HepG2 (cell line): ENCODE data around the gene THEM4. TPM values are rescaled to one million over a fixed set of nuclear protein-coding genes. Genes with fewer than 3 reads are reported as not detected.
"Not testable (repeated sequence)": the region's sequence is repeated elsewhere in the genome, so short reads cannot be mapped to it uniquely, and the experiment has no call there.

Experiments
- ATAC-seq: fragments of 200-7000 bp; cut with Tn5 transposase; 3 replicates; pipeline ENCODE4 v1.9.1; 2020; ENCODE audit warnings: mild to moderate bottlenecking, moderate library complexity
- BruUV-seq: library from RNA; stranded (reverse); fragments of 400-500 nt; replicated peaks from 2 replicates; lab custom pipeline; 2021; lab: Mats Ljungman, UMichigan
- CTCF ChIA-PET: fragments of 300-600 bp; formaldehyde crosslinking; extraction: SDS; loops from one replicate; lab custom pipeline; 2021; ENCODE audit warnings: low total read pairs, inconsistent platforms, low intra/inter-chr PET ratio; lab: Yijun Ruan, JAX
- POLR2A ChIA-PET: fragments of 350-600 bp; sonication (Branson Sonifier 250); formaldehyde crosslinking; loops from one replicate; lab custom pipeline; 2020; ENCODE audit warnings: antibody characterized with exemption, inconsistent platforms; lab: Yijun Ruan, JAX
- DNase-seq: peaks from one replicate; pipeline ENCODE4 v3.0.0-alpha.2; 2015; ENCODE audit warnings: low spot score
- FAIRE-seq: peaks from 3 replicates; lab custom pipeline; 2011; peaks lifted over from hg19 to GRCh38; lab: Jason Lieb, UNC
- H2AFZ ChIP-seq: one replicate; pipeline ENCODE4 v1.6.1; 2011; ENCODE audit warnings: low read length, inconsistent platforms
- H3K27ac ChIP-seq: fragments of 300-600 bp; 3 replicates; pipeline ENCODE4 v1.8.0; 2011; ENCODE audit warnings: mixed run types, mild to moderate bottlenecking, mixed read lengths, low read length, inconsistent platforms; ENCODE audit not compliant: insufficient read depth; ENCODE audit errors: extremely low read length
- H3K27me3 ChIP-seq, 2 experiments: fragments of 200-600 bp in 1 of 2; 2 replicates in 1 of 2; 3 replicates in 1 of 2; pipeline versions ENCODE4 v1.6.0 to v1.8.0; 2011; ENCODE audit warnings: low read length in 2 of 2, mild to moderate bottlenecking in 2 of 2, moderate library complexity in 2 of 2, inconsistent platforms in 1 of 2; ENCODE audit not compliant: insufficient read depth in 2 of 2, control insufficient read depth in 1 of 2
- H3K36me3 ChIP-seq, 2 experiments: fragments of 200-600 bp in 1 of 2; replicated peaks in 1 of 2; 2 replicates in 1 of 2; 3 replicates in 1 of 2; pipeline versions ENCODE4 v1.5.1 to v1.8.0; 2011; ENCODE audit warnings: low read length in 2 of 2, inconsistent platforms in 1 of 2; ENCODE audit not compliant: insufficient read depth in 2 of 2, control insufficient read depth in 1 of 2
- H3K4me1 ChIP-seq: 2 replicates; pipeline ENCODE4 v1.5.1; 2012; ENCODE audit warnings: low read length, inconsistent platforms; ENCODE audit not compliant: insufficient read depth
- H3K4me2 ChIP-seq: 2 replicates; pipeline ENCODE4 v1.6.0; 2011; ENCODE audit warnings: low read depth, low read length, inconsistent platforms
- H3K4me3 ChIP-seq, 3 experiments: fragments of 200-600 bp in 1 of 3; sonication (generic), shearing (Covaris generic) in 1 of 3; replicated peaks in 1 of 3; 2 replicates each; pipeline ENCODE4 v1.5.1; 2011 to 2016; ENCODE audit warnings: low read length in 3 of 3, inconsistent platforms in 2 of 3, low read depth in 2 of 3, mild to moderate bottlenecking in 2 of 3, control low read depth in 1 of 3, mixed read lengths in 1 of 3; ENCODE audit not compliant: insufficient read depth in 1 of 3
- H3K79me2 ChIP-seq: one replicate; pipeline ENCODE4 v1.6.1; 2011; ENCODE audit warnings: low read length, inconsistent platforms; ENCODE audit not compliant: insufficient read depth
- H3K9ac ChIP-seq: 2 replicates; pipeline ENCODE4 v1.6.0; 2011; ENCODE audit warnings: mild to moderate bottlenecking, low read depth, low read length, inconsistent platforms; ENCODE audit not compliant: insufficient read depth
- H3K9me3 ChIP-seq: 2 replicates; pipeline ENCODE4 v1.5.1; 2012; ENCODE audit warnings: mild to moderate bottlenecking, low read length
- H4K20me1 ChIP-seq: 2 replicates; pipeline ENCODE4 v1.6.0; 2011; ENCODE audit warnings: inconsistent platforms, mild to moderate bottlenecking, low read length, moderate library complexity; ENCODE audit not compliant: insufficient read depth
- RBAK ChIP-seq: sonication (generic); formaldehyde crosslinking; IDR thresholded peaks from 2 replicates; pipeline ENCODE4 v1.5.1; 2020; ENCODE audit warnings: mild to moderate bottlenecking, missing genetic modification reagents
- ZNF496 ChIP-seq: sonication (generic); formaldehyde crosslinking; IDR thresholded peaks from 2 replicates; pipeline ENCODE4 v1.8.1; 2023; ENCODE audit warnings: mild to moderate bottlenecking, moderate library complexity, missing genetic modification reagents; ENCODE audit not compliant: insufficient replicate concordance
- WGBS: methylation state at CpG from one replicate; pipeline ENCODE4 v1.1.6; 2017; ENCODE audit warnings: low lambda C conversion rate; 5-methylcytosine and 5-hydroxymethylcytosine counted together
- in situ Hi-C: cut with HindIII; loops from 2 replicates; pipeline ENCODE4 v1.10.0; 2017; ENCODE audit warnings: low pct_unique_long_range_greater_than_20kb; ENCODE audit not compliant: extremely low pct_ligation_motif_present
- intact Hi-C: fragments of 100-400 bp; cut with micrococcal nuclease; formaldehyde crosslinking; loops from one replicate; pipeline ENCODE4 v1.10.0; 2022; ENCODE audit not compliant: unreplicated experiment
- polyA plus RNA-seq, 8 experiments: library from polyadenylated mRNA; depleted of rRNA in 3 of 8; stranded (reverse) in 7 of 8; unstranded in 1 of 8; fragments of >200 nt; fragmentation: Illumina TruSeq in 4 of 8; extraction: Trizol in 4 of 8; gene quantifications; 2 replicates each; pipeline versions ENCODE4 v1.2.1 to v1.2.3, GENCODE V29; 2011 to 2016; ENCODE audit warnings: low read depth in 4 of 8, missing spikeins in 1 of 8, mixed read lengths in 1 of 8; ENCODE audit not compliant: insufficient read depth in 1 of 8
- total RNA-seq, 5 experiments: library from RNA; depleted of rRNA; stranded (reverse); fragments of >200 nt; fragmentation: Illumina TruSeq; extraction: Trizol; gene quantifications; 2 replicates each; pipeline ENCODE4 v1.2.3, GENCODE V29; 2016; ENCODE audit warnings: low read depth in 1 of 5
- TF ChIP-seq, protein P1 (sequence below): sonication (generic); formaldehyde crosslinking; IDR thresholded peaks from 2 replicates; pipeline ENCODE4; 2020; ENCODE audit warnings: missing genetic modification reagents, mild to moderate bottlenecking, borderline replicate concordance

Gene THEM4
- total and polyA plus RNA-seq, 2 of the 13 experiments (the other 11 are each of a cell fraction or from before 2014, with no cell fraction given): 10.9 to 13.9 TPM

DNA sequence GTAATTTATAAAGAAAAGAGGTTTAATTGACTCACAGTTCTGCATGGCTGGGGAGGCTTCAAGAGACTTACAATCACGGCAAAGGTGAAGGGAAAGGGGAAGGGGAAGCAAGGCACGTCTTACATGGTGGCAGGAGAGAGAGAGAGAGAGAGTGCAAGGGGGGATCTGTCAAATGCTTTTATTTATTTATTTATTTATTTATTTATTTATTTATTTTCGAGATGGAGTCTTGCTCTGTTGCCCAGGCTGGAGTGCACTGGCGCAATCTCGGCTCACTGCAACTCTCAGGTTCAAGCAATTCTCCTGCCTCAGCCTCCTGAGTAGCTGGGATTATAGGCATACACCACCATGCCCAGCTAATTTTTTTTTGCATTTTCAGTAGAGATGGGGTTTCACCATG is 26.4 kb downstream of the THEM4 start:
- H3K4me3 ChIP-seq, H4K20me1 ChIP-seq, BruUV-seq, FAIRE-seq, H2AFZ ChIP-seq, in situ Hi-C loops, H3K27me3 ChIP-seq, H3K4me1 ChIP-seq, CTCF ChIA-PET, POLR2A ChIA-PET, intact Hi-C loops, H3K4me2 ChIP-seq, H3K79me2 ChIP-seq, H3K36me3 ChIP-seq, ATAC-seq, H3K9ac ChIP-seq, H3K27ac ChIP-seq, H3K9me3 ChIP-seq, DNase-seq: not testable (repeated sequence)
- 92% methylated on average over 5 of the region's 5 CpGs for WGBS

- ATAC-seq: no peak
- Histone ChIP-seq H3K36me3 (no peaks in the 10 kb centered on the region; a peak in 1 of 5 replicates), H3K27ac (no peak overlapping the region), H4K20me1 (no peaks in the 10 kb centered on the region), H3K79me2 (no peaks in the 10 kb centered on the region), H2AFZ (no peak overlapping the region), H3K4me2 (no peak overlapping the region), H3K9ac (no peak overlapping the region), H3K9me3 (peaks cover 7% of the 10 kb centered on the region; the same call in 1 of the 2 replicates), H3K4me1 (no peaks in the 10 kb centered on the region), H3K4me3 (no peak overlapping the region), H3K27me3 (no peaks in the 10 kb centered on the region)
- no peak for FAIRE-seq
- ChIA-PET CTCF (no interaction called here), POLR2A (no interaction called here)
- intact Hi-C loops: no loop called here
- DNase-seq: no peak
- in situ Hi-C loops: no loop called here
- no TSS peak for BruUV-seq
- WGBS: 94% methylated on average over 2 of the region's 2 CpGs
- TF ChIP-seq RBAK (no peak), ZNF496 (no peak)
- TF ChIP-seq, protein P1, sequence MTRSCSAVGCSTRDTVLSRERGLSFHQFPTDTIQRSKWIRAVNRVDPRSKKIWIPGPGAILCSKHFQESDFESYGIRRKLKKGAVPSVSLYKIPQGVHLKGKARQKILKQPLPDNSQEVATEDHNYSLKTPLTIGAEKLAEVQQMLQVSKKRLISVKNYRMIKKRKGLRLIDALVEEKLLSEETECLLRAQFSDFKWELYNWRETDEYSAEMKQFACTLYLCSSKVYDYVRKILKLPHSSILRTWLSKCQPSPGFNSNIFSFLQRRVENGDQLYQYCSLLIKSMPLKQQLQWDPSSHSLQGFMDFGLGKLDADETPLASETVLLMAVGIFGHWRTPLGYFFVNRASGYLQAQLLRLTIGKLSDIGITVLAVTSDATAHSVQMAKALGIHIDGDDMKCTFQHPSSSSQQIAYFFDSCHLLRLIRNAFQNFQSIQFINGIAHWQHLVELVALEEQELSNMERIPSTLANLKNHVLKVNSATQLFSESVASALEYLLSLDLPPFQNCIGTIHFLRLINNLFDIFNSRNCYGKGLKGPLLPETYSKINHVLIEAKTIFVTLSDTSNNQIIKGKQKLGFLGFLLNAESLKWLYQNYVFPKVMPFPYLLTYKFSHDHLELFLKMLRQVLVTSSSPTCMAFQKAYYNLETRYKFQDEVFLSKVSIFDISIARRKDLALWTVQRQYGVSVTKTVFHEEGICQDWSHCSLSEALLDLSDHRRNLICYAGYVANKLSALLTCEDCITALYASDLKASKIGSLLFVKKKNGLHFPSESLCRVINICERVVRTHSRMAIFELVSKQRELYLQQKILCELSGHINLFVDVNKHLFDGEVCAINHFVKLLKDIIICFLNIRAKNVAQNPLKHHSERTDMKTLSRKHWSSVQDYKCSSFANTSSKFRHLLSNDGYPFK (CRISPR knock-in tag): no peak
Observed at GRCh38 chr1:151882466-151882865, 26.8 kb downstream of the THEM4 start.
